ENCODE data around the gene CELSR3. TPM values are rescaled to one million over a fixed set of nuclear protein-coding genes. Genes with fewer than 3 reads are reported as not detected.

CELSR3 gene
- total RNA-seq, 1 experiment from 2014 or later = 24.9 TPM

DNA sequence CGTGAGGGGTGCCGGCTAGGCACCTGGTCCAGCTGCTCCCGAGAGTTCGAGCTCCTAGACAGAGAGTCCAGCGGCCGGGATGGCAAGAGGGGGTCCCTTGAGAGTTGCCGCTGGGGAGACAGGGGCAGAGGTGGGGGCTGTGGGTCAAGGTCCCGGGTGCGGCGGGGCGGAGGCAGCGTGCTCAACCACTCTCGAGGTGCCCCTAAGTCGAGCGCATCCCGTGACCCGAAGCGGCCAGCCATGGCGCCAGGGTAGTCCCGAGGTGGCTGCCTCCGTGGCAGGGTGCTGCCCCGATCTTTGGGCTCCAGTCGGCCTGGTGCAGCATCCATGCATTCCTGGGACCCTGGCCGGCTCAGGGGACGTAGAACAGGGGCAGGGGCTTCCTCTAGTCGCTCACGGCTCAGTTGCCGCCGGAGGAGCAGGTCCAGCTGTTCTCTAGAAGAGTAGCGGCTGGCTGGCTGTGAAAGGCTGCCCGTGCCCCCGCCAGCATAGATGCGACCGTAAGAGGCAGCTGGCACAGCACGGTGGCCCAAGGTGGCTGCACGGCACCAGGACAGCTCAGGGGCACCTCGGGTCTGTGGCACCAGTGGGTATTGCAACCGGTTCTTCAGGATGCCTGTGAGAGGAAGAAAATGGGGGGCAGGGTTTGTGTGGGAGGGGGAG is 22.6 kb downstream of the CELSR3 start:
- H3K4me3 Mint-ChIP-seq (ENCODE audit: low read depth, unreplicated experiment) = no peak overlapping the region
- no peaks in the 10 kb centered on the region for H3K9me3 Mint-ChIP-seq (ENCODE audit: low read depth, unreplicated experiment)
- intact Hi-C loops (cut with micrococcal nuclease; ENCODE audit: unreplicated experiment) = no loop called here
- H3K36me3 Mint-ChIP-seq (ENCODE audit: insufficient read depth, unreplicated experiment) = peaks cover 42% of the 10 kb centered on the region
- CTCF ChIA-PET = no interaction called here
- BruUV-seq (replicated peaks) = no TSS peak
- no peak for DNase-seq
- no peaks in the 10 kb centered on the region for H3K27me3 Mint-ChIP-seq (ENCODE audit: unreplicated experiment)
- H3K27ac Mint-ChIP-seq (ENCODE audit: unreplicated experiment) = no peak overlapping the region
- TF ChIP-seq, protein P1, sequence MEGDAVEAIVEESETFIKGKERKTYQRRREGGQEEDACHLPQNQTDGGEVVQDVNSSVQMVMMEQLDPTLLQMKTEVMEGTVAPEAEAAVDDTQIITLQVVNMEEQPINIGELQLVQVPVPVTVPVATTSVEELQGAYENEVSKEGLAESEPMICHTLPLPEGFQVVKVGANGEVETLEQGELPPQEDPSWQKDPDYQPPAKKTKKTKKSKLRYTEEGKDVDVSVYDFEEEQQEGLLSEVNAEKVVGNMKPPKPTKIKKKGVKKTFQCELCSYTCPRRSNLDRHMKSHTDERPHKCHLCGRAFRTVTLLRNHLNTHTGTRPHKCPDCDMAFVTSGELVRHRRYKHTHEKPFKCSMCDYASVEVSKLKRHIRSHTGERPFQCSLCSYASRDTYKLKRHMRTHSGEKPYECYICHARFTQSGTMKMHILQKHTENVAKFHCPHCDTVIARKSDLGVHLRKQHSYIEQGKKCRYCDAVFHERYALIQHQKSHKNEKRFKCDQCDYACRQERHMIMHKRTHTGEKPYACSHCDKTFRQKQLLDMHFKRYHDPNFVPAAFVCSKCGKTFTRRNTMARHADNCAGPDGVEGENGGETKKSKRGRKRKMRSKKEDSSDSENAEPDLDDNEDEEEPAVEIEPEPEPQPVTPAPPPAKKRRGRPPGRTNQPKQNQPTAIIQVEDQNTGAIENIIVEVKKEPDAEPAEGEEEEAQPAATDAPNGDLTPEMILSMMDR (IDR thresholded peaks at IDR 0.05; ENCODE audit: unreplicated experiment) = no peak
- H3K4me1 Mint-ChIP-seq (ENCODE audit: low read depth, unreplicated experiment) = no peaks in the 10 kb centered on the region

DNA sequence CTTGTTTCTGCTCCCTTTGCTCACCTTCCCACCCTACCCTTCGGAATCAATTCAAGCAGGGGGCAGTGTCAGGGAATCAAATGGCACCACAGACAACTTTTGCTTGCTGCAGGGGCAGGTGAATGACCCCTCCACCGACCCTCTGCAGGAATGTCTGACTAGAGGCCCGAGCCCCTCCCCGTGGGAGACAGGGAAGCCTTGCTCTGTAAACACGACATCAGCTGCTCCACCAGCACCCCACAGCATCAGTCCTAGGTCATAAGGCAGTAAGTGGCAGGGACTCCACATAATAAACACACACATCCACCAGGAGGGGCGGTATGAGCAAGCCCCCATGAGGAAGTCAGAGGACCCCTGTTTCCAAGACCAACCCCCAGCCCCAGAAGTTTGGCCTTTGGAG is 25.4 kb downstream of the CELSR3 start:
- Mint-ChIP-seq H3K4me1 (ENCODE audit: low read depth, unreplicated experiment) (no peaks in the 10 kb centered on the region), H3K4me3 (ENCODE audit: low read depth, unreplicated experiment) (no peak overlapping the region), H3K27ac (ENCODE audit: unreplicated experiment) (no peak overlapping the region), H3K27me3 (ENCODE audit: unreplicated experiment) (no peaks in the 10 kb centered on the region), H3K36me3 (ENCODE audit: insufficient read depth, unreplicated experiment) (peaks cover 45% of the 10 kb centered on the region), H3K9me3 (ENCODE audit: low read depth, unreplicated experiment) (no peaks in the 10 kb centered on the region)
- DNase-seq = no peak
- TF ChIP-seq, protein P1 (IDR thresholded peaks at IDR 0.05; ENCODE audit: unreplicated experiment) = no peak
- BruUV-seq (replicated peaks) = no TSS peak
- intact Hi-C loops (cut with micrococcal nuclease; ENCODE audit: unreplicated experiment) = no loop called here
- CTCF ChIA-PET = no interaction called here

GRCh38 chr3:48636149-48636655 is 26.5 kb downstream of the CELSR3 start:
- no peak overlapping the region for H3K27ac Mint-ChIP-seq (ENCODE audit: unreplicated experiment)

GRCh38 chr3:48635222-48636021 is 27.3 kb downstream of the CELSR3 start, which contains the start of gene SLC26A6:
Gene SLC26A6, minus strand, starts transcription at chr3:48635461. Its CDS starts 68 bp downstream, at chr3:48635393.
- Mint-ChIP-seq H3K4me3 (ENCODE audit: low read depth, unreplicated experiment) (peak within 1 kb of the TSS; percentile 72), H3K36me3 (ENCODE audit: insufficient read depth, unreplicated experiment) (peaks cover 40% of the 10 kb centered on the region), H3K27me3 (ENCODE audit: unreplicated experiment) (no peaks in the 10 kb centered on the region), H3K9me3 (ENCODE audit: low read depth, unreplicated experiment) (no peaks in the 10 kb centered on the region), H3K27ac (ENCODE audit: unreplicated experiment) (no peak within 1 kb of the TSS), H3K4me1 (ENCODE audit: low read depth, unreplicated experiment) (no peaks in the 10 kb centered on the region)
- DNase-seq = peak; percentile 97
- BruUV-seq (replicated peaks) = no TSS peak
- intact Hi-C loops (cut with micrococcal nuclease; ENCODE audit: unreplicated experiment) = loop anchor here (1.0 kb wide), 1 partner anchor 28 kb away; no protein-coding TSS in a partner anchor
- TF ChIP-seq, protein P1 (IDR thresholded peaks at IDR 0.05; ENCODE audit: unreplicated experiment) = no peak
- CTCF ChIA-PET = interaction anchor here (0.7 to 1.9 kb wide), 6 partner anchors 11 to 162 kb away, joined by 3 to 7 read pairs (median 4); partner anchors contain the start of genes CELSR3 and UQCRC1

More at GRCh38 chr3:48636149-48636655, 26.5 kb downstream of the CELSR3 start:
- H3K36me3 Mint-ChIP-seq (ENCODE audit: insufficient read depth, unreplicated experiment) = peaks cover 40% of the 10 kb centered on the region
- no peaks in the 10 kb centered on the region for H3K9me3 Mint-ChIP-seq (ENCODE audit: low read depth, unreplicated experiment)
- no peaks in the 10 kb centered on the region for H3K27me3 Mint-ChIP-seq (ENCODE audit: unreplicated experiment)
- no TSS peak for BruUV-seq (replicated peaks)
- H3K4me3 Mint-ChIP-seq (ENCODE audit: low read depth, unreplicated experiment) = peak overlapping the region; percentile 72
- DNase-seq = no peak
- intact Hi-C loops (cut with micrococcal nuclease; ENCODE audit: unreplicated experiment) = no loop called here
- H3K4me1 Mint-ChIP-seq (ENCODE audit: low read depth, unreplicated experiment) = no peaks in the 10 kb centered on the region
- CTCF ChIA-PET = interaction anchor here (1.3 to 1.9 kb wide), 3 partner anchors 50 to 163 kb away, joined by 4 to 7 read pairs (median 4); no protein-coding TSS in a partner anchor
- TF ChIP-seq, protein P1 (IDR thresholded peaks at IDR 0.05; ENCODE audit: unreplicated experiment) = no peak

Data from Calu3 (cell line).